ENCODE data around the gene EDC4. TPM values are rescaled to one million over a fixed set of nuclear protein-coding genes. Genes with fewer than 3 reads are reported as not detected.

Gene EDC4
- total and polyA plus RNA-seq, 2 of the 13 experiments (the other 11 are each of a cell fraction or from before 2014, with no cell fraction given): 51.4 to 59.1 TPM

GRCh38 chr16:67841816-67842508 lies 30.9 kb upstream of the EDC4 start, which contains the start of gene THAP11 (continued):
- TF ChIP-seq MIER2 (CRISPR knock-in tag; IDR thresholded peaks at IDR 0.05) (peak; percentile 56; the same call in 1 of the 2 replicates), ZNF687 (CRISPR knock-in tag; IDR thresholded peaks at IDR 0.05) (peak; percentile 74), CENPBD1 (CRISPR knock-in tag; IDR thresholded peaks at IDR 0.05; ENCODE audit: borderline replicate concordance, low read depth) (no peak), ZNF790 (CRISPR knock-in tag; IDR thresholded peaks at IDR 0.05; ENCODE audit: borderline replicate concordance) (peak; percentile 88; the same call in 1 of the 2 replicates), XBP1 (CRISPR knock-in tag; IDR thresholded peaks at IDR 0.05) (no peak), ZNF777 (CRISPR knock-in tag; IDR thresholded peaks at IDR 0.05) (peak; percentile 98), MNT (IDR thresholded peaks at IDR 0.05) (peak; percentile 38; the same call in 1 of the 2 replicates), RFXAP (CRISPR knock-in tag; IDR thresholded peaks at IDR 0.05; ENCODE audit: borderline replicate concordance) (peak; percentile 9; the same call in 1 of the 2 replicates), SRSF4 (IDR thresholded peaks at IDR 0.05; ENCODE audit: low read depth, low read length, poor library complexity, severe bottlenecking) (no peak), ZBTB2 (CRISPR knock-in tag; IDR thresholded peaks at IDR 0.05; ENCODE audit: low read depth) (no peak; the same call in 1 of the 2 replicates), ZNF674 (CRISPR knock-in tag; IDR thresholded peaks at IDR 0.05; ENCODE audit: low read depth) (0 out of 2 replicates have a peak, but pooled peaks have one; percentile 72), ZNF580 (CRISPR knock-in tag; IDR thresholded peaks at IDR 0.05; ENCODE audit: borderline replicate concordance, low read depth) (peak; percentile 85; the same call in 1 of the 2 replicates), IKZF4 (CRISPR knock-in tag; IDR thresholded peaks at IDR 0.05; ENCODE audit: borderline replicate concordance, low read depth, not compliant biosample characterization) (peak; percentile 62), HNF4G (IDR thresholded peaks at IDR 0.05; ENCODE audit: borderline replicate concordance, low read depth, low read length) (peak; percentile 46; the same call in 1 of the 2 replicates), HNF4G (CRISPR knock-in tag; IDR thresholded peaks at IDR 0.05; ENCODE audit: borderline replicate concordance, low read depth) (no peak; the same call in 1 of the 2 replicates), DNMT1 (CRISPR knock-in tag; IDR thresholded peaks at IDR 0.05) (no peak), ZKSCAN8 (CRISPR knock-in tag; IDR thresholded peaks at IDR 0.05; ENCODE audit: borderline replicate concordance) (0 out of 2 replicates have a peak, but pooled peaks have one; percentile 53), SETDB1 (CRISPR knock-in tag; IDR thresholded peaks at IDR 0.05; ENCODE audit: borderline replicate concordance) (no peak), REPIN1 (CRISPR knock-in tag; IDR thresholded peaks at IDR 0.05; ENCODE audit: borderline replicate concordance, low read depth) (peak; percentile 83; the same call in 1 of the 2 replicates), JUND (CRISPR knock-in tag; IDR thresholded peaks at IDR 0.05) (no peak), ZFP36L2 (CRISPR knock-in tag; IDR thresholded peaks at IDR 0.05) (peak; percentile 51; the same call in 1 of the 2 replicates)
